GM21619 (cell line): ENCODE data around the gene SLC14A1.
"Not testable (repeated sequence)": the region's sequence is repeated elsewhere in the genome, so short reads cannot be mapped to it uniquely, and the experiment has no call there.

Source experiments
- ATAC-seq: cut with Tn5 transposase; IDR thresholded peaks from one replicate; pipeline ENCODE4 v1.9.1; 2021; ENCODE audit not compliant: unreplicated experiment

SLC14A1 gene

DNA sequence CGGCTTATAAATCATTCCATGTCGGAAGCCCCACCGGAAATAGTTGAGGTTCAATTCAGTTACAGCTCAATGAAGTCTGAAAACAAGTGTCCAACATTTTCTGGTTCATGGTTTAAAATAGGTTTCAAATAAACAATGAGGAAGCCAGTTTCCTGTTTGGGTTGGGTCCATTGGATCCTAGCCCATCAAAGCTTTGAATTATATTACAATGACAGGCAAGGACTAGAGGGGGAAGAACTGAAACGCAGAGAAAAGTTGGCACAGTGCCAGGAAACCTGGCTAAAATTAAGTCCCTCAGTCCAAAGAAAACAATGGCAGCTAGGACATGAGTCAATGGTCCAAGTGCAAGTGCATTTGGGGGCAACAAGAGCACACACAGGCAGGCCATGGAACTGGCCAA lies 32.0 kb downstream of the SLC14A1 start:
- no peak for ATAC-seq

DNA sequence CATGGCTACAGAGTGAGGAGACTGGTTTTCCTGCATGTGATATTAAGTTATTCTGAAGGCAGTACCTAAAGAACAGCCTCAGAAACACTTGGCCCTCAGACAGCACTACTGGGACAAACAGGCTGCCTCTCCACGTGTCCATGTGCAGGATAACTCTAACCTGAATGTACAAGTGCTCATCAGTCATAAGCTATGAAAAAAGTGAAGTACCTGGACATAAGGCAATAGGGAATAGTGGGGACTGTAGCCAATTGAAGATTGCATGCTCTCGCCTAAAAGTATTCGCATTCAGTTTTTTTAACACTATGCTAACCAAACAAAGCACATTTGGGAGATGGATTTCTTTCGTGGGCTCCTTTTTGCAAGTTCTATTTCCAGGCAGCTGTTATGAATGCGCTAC lies 33.0 kb downstream of the SLC14A1 start:
- no peak for ATAC-seq

DNA sequence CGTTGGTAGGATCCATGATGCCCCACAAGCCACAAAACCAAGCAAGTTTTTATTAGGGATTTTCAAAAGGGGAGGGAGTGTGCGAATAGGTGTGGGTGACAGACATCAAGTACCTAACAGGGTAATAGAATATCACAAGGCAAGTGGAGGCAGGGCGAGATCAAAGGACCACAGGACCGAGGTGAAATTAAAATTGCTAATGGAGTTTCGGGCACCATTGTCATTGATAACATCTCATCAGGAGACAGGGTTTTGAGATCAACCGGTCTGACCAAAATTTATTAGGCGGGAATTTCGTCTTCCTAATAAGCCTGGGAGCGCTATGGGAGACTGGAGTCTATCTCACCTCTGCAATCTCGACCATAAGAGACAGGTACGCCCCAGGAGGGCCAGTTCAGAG lies 33.7 kb downstream of the SLC14A1 start:
- not testable (repeated sequence) for ATAC-seq

DNA sequence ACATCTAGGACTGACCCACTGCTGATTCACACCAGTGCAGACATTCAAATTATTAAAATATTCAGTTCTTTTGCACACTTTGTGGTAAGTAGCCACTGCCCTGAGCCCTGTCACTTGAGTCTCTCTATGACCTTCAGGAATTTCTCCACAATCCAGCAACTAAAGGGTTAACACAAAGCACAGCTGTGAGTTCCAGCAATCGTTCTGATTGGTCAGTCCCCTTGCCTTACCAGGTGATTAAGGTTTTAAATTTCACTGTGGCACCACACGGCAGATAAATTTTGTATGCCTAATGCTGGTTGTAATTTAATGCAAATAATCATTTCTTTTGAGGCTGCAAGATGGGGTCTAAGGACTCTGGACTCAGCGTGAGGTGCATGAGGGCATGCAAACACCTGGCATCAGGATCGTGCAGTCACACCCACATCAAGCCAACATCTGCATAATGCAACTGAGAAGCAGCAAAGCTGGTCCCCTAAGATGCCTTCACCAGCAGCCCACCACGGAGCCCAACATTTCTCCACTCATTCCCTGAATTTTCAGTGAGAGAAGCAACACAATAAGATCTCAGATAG lies 36.6 kb downstream of the SLC14A1 start:
- no peak for ATAC-seq

DNA sequence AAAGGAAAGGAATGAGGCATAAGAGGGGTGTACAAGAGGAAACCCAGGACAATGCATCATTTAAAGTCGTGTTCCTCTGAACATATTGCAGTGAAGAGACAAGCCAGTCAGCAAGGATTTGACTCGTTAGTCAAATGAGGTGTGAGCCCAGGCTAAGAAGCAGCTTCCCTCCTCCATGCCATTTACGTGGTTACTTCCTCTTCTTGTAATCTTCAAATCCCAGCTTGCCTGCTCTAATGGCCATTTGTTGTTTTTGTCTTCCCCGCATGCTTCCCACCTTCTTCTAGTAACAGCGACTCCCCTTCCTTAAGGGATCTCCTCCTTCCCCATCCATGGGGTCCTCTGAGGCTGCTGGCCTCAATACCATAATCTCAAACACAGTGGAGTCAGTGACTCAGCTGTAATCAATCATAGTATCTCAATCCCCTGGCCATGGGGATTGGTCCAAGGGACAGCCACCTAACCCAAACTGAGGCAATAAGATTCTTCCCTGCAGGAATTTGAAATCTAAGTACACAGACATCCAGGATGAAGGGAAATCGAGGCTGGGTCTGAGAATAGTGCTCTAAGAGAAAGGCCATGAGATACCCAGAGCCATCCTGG lies 37.6 kb downstream of the SLC14A1 start:
- no peak for ATAC-seq

DNA sequence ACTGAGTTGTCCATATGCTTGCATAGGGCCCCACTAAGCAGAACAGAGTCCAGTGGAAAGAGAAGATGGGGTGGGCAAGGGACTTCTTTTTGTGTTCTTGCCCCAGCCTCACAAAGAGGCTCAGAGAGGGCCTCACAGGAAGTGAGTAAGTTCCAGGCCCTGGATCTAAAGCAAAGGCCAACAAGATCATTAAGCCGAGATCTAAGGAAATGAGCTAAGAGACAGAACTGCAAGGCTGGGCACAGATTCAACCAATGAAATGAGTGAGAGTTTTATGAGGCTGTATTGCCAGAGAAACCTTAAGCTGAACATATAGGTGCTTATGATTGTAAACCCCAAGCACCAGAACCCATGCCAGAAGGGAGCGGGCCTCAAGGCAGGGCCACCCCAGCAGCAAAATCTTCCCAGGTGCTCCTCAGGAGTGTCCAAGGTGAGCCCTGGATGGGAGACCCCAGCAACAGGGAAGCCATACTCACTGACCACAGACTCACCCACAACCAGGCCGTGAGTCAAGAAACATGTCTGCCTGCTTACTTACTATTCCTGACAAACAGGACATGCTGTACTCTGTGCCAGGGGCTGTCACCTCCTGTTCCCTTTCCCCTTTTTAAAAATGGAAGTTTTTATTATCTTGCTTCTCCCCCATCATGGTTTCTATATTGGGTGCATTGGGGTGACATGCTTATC lies 40.2 kb downstream of the SLC14A1 start:
- ATAC-seq, result no peak

DNA sequence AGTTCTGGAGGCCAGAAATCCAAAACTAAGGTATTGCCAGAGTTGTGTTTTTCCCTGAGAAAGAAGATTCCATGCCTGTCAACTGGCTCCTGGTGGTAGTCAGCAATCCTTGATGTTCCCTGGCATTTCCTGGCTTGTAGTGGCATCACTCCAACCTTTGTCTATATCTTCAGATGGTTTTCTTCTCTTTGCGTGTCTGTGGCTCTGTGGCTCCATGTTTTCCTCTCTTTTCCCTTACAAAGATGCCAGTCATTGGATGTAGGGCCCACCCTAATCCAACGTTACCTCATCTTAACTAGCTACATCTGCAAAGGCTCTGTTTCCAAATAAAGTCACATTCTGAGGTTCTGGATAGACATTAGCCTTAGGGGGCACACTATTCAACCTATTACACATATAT lies 41.8 kb downstream of the SLC14A1 start:
- ATAC-seq, result no peak

DNA sequence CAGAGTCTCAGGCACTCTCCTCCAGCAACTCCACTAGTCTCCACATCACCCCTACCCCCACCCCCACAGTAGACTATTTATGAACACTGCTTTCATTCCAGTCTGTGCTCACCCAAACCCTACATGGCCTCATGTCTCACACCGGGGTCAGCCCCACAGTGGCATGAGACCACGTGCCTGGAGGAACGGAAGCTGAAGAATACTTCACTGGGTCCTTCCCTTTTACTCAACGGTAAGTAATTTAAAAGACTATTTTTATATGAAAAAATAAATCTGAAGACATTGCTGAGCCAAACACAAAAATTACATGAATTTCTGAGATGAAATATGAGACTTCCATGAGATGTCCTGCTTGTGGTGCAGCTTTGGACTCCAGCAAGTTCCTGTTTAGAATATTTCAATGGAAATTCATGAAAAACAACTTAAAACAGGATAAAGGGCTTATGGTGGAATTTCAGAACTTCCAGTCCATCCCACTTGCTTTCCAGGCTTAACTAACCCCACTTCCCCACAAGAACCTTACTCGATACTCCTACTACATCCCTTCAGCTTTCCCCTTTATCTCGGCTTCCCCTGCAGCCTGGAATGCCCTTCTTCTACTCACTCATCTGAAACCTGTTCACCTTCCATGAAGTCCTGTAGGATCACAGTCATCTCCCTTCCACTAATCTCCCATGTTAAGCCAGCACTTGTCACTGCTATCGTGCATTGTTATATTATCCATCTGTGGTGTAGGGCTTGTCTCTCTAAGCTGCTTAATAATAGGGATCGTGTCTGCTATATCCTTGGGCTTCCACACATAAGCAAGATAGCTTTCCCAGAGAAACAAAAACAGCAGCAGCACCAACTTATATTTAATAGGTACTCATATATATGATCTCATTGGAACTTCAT lies 47.9 kb downstream of the SLC14A1 start:
- no peak for ATAC-seq

DNA sequence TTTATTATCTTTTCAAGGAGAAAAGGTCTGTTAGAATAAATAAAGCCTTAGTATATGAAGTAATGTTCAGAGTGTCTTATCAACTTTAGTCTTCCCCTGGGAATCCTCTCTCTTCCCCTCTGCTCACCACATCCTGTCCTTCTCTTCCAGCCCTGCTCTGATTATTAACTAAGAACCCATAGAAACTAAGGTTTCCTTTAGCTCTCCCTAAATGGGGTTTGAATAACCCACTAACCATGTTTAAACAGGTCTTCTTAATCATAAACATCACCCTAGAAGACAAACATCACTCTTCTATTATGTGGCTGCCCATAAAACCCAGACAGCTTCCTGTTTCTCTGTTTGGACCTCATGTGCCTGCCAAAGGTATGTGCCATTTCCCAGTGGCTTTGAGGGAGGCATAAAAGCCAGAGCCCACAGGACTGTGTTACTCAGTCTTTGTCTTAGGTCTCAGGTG lies 50.1 kb downstream of the SLC14A1 start:
- peak; percentile 88 for ATAC-seq

DNA sequence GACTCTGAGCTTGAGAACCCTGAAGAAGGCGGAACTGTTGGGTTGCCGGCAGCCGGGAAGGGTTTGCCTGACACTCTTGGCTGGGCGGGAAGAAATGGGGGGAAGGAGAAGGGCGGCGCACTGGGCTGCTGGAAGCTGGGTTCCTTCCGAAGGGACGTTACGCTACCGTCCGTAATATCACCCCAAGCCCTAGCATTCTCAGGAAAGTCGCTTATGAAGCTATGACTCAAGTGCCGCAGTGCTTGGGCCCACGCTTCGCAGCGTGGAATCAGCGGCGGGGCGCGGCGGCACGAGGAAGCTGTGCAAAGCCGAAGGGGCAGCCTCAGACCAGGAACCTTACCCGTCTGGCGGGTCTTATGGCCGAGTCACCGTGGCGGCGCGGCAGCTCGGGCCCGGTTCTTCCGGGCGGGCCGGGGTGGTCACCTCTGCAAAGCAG lies 51.3 kb downstream of the SLC14A1 start:
- no peak for ATAC-seq

DNA sequence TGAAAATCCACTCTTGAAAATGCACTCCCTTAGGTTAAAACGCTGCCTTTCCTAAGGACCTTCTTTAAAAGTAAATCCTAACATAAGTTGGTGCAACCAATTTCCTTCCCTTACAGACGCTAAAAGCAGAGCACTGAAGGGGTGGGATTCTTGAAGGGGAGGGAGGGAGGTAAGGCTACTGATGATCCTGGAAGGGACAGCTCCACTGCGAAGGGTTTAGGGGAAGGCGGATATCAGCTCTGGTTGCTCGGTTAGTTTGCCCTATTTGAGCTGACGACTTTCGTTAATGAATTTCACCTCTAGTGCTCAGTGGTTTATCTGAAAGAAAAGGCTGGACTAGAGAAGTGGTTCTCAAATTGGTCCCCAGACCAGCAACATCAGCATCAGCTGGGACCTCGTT lies 51.8 kb downstream of the SLC14A1 start:
- no peak for ATAC-seq

DNA sequence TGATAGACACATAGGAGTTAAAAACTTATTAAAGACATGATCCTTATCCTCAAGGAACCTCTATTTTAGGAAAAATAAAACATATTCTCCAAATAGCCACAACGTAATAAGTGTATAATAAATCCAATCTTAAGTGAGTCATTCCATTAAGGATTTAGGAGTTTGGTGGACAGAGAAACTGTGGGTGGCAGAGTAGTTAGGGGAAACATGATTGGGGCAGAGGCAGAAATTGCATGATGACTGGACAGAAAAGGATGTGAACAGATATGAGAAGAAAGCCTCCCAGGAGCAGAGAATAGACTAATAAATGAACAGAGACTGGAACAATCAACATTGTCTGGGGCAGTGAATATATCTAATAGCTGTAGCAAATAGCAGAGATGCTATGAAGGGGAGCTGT lies 53.4 kb downstream of the SLC14A1 start:
- ATAC-seq, result no peak

DNA sequence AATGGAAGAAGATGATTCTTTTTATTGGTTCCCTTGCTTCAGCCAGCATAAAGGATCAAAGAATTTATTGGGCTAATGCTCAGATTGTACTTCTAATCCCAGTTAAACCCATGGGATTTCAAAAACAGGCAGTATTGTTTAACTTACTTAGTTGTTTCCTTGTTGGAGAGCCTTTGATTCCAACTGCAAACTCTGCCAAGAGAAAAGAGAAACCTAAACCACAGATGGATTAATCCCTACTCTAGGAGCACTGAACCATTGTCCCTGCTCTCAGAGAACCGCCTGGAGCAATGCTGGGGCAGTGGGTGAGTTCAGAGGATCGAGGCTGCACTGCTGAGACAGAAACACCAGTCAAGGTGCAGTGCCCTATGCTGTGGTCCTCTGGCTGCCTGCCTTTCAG lies 56.6 kb downstream of the SLC14A1 start:
- no peak for ATAC-seq

DNA sequence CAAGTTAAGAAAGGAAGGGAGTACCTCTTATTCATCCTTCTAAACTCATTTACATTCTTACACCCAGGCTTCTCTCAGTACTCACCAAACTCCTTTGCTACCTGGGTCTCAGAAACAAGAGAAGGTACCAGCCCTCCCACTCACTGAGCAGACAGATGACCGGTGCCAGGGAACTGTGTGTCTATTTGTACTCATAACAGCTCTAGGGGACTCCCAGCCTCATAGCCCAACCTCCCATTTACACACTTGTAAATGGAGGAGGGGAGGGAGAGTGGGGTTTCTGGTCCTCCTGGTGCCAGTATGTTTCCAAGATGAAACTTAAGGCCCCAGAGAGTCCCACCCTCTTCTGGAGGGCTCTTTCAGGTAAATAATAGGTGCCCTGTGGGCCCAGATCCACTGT lies 58.7 kb downstream of the SLC14A1 start:
- no peak for ATAC-seq

DNA sequence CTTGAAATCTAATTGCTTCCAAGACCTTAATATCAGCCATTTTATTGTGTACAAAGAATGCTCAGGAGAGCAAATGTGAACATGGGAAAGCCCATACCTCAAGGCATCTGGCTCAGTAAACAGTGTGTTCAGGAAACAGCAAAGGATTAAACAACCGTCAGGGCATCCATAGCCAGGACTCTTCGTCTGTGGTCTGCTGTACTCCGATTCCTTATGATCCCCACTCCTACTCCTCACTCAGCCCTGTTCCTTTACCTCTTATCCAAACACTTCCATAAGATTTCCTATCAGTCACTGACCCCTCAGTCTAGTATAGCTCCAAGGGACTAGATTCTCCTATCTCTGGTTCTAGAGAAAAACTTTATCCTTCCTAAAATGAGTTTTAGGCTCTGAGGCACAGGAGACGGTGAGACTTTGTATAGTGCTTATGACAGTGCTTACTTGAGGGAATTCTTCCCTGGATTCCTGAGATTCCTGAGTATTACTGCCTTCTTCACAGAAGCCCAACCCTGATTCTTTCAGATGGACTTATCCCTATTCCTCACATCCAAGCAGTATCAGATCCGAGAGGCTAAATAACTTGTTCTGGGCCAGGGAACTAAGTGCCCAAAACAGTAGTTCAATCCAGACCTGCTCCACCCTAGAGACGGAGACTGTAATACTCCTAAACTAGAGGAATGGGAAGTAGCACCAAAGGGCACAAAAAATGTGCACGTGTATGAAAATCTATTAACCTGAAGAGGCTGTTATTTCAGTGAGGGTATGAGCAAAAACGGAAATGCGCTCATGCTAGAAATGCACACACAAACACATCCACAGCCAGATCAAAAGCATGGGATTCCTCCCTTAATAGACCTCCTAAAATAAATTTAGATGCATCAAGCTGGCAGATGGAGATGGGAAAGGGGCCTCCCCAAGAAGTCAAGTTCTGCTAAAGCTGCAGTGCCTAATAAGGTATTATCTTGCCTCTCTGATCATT lies 59.4 kb downstream of the SLC14A1 start:
- ATAC-seq, result no peak

DNA sequence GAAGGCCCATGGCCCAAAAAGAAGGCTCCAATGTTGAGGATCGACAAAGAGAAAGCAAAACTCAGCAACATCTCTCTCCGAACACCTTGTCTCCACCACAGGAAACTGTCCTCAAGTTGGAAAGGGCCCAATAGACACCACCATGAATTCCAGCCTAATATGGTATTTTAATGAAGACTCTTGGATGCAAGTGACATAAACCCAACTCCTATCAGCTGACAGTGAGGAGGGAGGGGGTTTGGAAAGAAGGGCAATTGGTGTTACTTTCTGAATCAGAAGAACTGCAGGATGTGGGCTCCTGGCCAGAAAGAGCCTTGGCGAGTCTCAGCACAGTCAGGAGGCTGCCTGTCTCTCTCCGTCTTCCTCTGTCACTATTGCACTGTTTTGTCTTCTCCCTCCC lies 61.2 kb downstream of the SLC14A1 start:
- ATAC-seq, result peak; percentile 48

DNA sequence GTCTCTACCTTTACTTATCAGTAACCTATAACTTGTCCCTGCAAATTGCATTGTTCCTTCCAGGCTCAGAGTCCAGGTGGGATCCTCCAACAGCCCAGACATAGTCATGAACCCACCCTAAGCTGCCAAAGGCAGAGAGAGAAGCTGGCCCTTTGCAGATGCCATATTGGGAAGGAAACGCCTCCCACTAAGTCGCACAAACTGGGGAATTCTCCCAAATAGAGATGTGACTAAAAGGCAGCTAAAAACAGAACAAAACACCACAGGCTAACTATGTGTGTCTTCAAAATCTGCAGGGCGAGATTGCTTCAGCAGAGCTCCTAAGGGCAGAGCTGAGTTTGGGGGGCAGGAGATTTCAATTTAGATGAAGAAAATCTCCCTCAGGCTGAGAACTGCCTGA lies 63.0 kb downstream of the SLC14A1 start:
- no peak for ATAC-seq

DNA sequence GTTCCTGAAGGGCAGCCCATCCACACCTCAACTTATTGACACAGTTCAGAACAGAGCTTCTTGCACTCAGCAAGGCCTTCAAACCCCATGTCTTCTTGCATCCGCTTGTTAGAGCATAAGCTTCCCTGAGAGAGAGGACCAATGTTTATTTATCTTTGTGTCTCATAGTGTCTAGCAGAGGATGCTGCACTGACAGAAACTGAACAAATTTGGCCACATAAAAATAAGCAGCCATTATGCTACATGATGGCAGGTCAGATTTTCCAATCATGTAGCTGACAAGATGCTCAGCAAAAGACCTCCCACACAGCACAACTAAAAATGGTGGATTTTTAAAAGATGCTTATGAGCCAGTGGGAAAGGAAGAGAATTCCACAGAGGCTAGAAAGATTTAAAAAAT lies 63.4 kb downstream of the SLC14A1 start:
- ATAC-seq, result no peak

DNA sequence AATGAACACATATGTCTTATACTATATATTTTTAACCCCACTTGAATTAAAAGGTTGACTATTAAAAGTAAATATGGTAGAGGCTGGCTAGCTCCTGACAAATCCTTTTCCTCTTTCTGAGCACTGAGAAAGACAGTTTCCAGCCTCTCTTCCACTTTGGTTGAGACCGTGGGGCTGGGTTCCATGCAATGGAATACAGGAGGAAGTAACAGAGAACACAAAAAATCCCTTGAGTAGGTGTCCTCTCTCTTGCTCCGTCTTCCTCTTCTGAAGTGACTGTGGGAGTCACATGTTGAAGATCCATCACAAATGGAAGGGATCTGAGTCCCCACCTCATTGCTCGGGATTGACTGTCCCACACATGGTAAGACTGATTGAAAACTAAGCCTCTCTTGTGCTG lies 64.9 kb downstream of the SLC14A1 start:
- ATAC-seq, result no peak

DNA sequence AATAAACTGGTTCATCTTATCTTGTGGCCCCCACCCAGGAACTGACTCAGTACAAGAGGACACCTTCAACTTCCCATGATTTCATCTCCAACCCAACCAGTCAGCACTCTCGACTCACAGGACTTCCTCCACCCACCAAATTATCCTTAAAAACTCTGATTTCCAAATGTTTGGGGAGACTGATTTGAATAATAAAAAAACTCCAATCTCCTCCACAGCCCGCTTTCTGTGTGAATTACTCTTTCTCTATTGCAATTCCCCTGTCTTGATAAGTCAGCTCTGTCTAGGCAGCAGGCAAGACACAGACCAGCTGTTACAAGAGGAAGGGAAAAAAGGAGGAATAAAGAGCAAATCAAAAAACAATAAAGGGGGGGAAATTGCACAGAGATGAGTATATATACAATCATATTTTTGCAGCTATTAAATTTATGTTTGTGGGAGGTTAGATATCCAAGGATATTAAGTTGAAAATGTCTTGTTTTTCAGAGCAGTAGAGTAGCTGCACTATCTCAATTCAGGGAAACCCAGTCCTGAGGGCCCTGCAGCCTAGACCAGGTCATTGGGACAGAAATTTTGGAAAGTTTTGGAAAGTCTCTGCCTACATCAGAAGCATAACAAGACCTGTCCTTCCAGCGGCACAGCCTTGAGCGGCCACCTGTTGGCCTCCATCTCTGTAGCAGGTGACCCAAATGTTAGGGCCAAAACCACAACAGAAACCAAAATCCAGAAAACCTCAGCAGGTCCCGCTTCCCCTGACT lies 68.7 kb downstream of the SLC14A1 start:
- ATAC-seq, result no peak
